RPMI7951 (cell line): ENCODE measurements around the gene ZNF777. TPM values are rescaled to one million over a fixed set of nuclear protein-coding genes. Genes with fewer than 3 reads are reported as not detected.
"Not testable (repeated sequence)": the region's sequence is repeated elsewhere in the genome, so short reads cannot be mapped to it uniquely, and the experiment has no call there.

ENCODE experiments used
- DNase-seq: peaks from one replicate; pipeline ENCODE4 v3.0.0-alpha.2; 2012; ENCODE audit warnings: low read depth
- total RNA-seq: library from RNA; depleted of rRNA; stranded (reverse); fragments of >200 nt; shearing (Covaris generic); gene quantifications from 2 replicates; pipeline ENCODE4 v1.2.3, GENCODE V29; 2014

ZNF777 gene
- total RNA-seq, 1 experiment from 2014 or later: 5.8 TPM

DNA sequence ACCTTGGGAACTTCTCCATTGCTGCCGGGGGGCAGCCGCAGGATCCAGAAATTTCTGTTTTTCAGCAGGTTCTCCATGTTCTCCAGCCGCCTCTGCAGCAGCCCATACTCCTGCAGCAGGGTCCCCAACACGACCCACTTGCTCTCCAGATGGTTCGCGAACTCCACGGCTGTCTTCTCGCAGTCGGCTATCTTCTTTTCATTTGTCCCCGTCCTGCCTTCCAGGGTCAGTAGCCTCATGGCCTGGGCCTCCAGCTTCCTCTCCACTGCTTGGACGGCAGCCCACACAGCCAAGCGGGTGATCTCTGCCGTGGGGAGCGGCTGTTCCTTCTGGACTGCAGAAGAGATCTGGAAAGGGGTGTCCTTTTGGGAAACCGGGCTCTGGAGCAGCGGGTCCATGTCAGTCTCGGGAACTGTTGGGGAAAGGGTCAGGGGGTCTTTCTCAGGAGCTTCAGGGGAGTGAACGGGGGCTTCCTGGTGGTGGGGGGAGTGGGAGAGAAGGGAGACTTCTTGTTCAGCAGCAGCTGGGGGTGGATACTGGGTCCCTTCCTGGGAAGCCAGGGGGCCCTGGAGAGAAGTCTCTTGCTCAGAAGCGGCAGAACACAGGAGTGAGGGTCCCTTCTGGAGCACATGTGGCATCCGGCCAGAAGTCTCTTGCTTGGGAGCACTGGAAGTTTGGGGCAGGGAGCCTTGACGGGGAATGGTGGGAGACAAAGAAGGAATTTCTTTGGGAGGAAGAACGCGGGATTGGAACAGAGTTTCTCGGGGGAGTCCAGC lies 5.5 kb downstream of the ZNF777 start:
- DNase-seq: no peak

DNA sequence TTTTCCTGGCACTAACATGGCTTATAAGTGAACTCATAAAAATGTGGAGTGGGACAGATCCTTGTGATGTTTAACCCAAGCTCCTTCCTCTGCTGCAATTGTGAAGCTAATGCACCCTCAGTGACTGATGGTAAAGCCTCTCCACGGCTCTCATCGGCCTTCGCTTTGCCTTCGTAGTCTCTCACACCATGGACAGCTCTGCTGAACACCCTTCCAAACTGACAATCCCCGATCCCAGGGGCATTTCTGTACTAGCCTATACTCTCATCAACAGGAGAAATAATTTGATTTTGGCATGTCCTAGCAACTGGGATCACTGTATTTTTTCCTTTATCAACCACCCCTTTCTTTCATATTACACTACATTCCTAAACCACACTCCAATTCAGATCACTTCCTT lies 6.1 kb downstream of the ZNF777 start:
- no peak for DNase-seq

- DNase-seq: no peak
Measured at GRCh38 chr7:149454006-149454405, 6.9 kb downstream of the ZNF777 start.

GRCh38 chr7:149450821-149451220 lies 10.0 kb downstream of the ZNF777 start:
- DNase-seq: no peak

DNA sequence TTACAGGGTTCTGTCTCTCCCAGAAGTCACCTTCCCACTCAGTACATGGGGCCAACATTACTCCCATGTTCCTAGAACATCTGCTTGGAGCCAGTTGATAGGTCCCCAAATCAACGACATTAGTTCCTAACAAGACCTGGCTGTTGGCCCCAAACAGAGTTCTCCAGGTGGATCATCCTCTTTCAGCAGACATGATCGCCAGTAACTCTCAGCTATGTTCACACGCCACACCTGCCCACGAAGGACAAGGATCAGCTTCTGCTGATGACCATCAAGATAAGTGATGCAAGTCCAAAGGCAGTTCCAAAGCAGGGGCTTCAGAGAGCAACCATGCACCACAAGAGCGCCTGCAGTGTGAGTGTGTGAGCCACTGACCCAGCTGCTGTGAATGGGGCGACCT lies 11.0 kb downstream of the ZNF777 start:
- no peak for DNase-seq

GRCh38 chr7:149448961-149449360 lies 11.9 kb downstream of the ZNF777 start:
- DNase-seq: no peak

DNA sequence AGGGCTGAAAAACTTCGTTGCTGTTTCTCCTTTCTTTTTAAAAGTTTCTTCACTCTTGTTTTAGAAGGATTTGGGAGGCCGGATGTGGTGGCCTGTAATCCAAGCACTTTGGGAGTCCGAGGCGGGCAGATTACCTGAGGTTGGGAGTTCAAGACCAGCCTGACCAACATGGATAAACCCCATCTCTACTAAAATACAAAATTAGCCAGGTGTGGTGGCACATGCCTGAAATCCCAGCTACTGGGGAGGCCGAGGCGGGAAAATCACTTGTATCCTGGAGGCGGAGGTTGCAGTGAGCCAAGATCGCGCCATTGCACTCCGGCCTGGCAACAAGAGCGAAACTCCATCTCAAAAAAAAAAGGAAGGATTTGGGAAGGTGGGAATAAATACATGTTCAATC lies 14.8 kb downstream of the ZNF777 start:
- DNase-seq: not testable (repeated sequence)

- no peak for DNase-seq
Measured at GRCh38 chr7:149444287-149444686, 16.6 kb downstream of the ZNF777 start.

- DNase-seq: no peak
Measured at GRCh38 chr7:149443523-149443922, 17.3 kb downstream of the ZNF777 start.

GRCh38 chr7:149442924-149443323 lies 17.9 kb downstream of the ZNF777 start:
- no peak for DNase-seq

GRCh38 chr7:149440222-149440621 lies 20.6 kb downstream of the ZNF777 start:
- DNase-seq: no peak

- no peak for DNase-seq
Measured at GRCh38 chr7:149436358-149436757, 24.5 kb downstream of the ZNF777 start.

- DNase-seq: no peak
Measured at GRCh38 chr7:149433124-149433523, 27.7 kb downstream of the ZNF777 start.

DNA sequence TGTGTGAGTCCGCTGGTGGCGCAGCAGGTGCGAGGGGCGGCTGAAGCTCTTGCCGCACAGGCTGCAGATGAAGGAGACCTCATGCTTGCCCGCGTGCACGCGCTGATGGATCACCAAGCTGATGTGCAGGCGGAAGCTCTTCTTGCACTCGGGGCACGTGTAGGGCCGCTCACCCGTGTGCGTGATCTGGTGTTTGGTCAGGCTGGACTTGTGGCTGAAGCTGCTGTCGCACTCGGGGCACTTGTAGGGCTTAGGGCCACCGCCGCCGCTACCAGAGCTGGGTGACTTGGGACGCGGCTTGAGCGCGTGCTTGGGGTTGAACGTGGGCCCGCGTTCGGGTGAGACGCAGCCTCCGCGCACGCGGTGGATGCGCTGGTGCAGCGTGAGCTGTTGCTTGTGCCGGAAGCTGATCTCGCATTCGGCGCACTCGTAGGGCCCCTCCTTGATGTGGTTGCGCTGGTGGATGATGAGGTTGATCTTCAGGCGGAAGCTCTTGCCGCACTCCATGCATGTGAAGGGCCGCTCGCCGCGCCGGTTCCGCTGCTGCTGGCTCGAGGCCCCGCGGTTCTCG lies 28.7 kb downstream of the ZNF777 start:
- DNase-seq: no peak

GRCh38 chr7:149431486-149432120 lies 29.3 kb downstream of the ZNF777 start:
- no peak for DNase-seq

DNA sequence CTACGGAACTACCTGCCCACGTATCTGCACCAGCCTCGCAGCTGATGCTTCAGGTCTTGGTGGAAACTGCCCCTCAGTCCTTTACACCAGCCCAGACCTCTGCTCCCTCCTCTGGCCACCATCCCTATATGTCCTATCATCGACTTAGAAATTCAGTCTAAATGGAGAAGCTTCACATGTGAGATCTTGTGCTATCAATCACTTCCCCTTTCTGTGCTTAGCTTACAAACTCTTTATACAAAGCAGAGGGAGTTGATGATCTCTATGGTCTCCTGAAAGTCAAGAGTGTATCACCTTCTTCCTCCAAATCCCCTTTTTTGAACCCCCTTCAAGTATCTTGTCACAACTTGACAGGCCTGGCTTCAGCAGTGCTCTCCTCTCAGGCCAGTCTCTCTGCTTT lies 30.7 kb downstream of the ZNF777 start:
- no peak for DNase-seq

- no peak for DNase-seq
Measured at GRCh38 chr7:149427893-149428292, 33.0 kb downstream of the ZNF777 start.

- DNase-seq: no peak
Measured at GRCh38 chr7:149427096-149427680, 33.7 kb downstream of the ZNF777 start.

DNA sequence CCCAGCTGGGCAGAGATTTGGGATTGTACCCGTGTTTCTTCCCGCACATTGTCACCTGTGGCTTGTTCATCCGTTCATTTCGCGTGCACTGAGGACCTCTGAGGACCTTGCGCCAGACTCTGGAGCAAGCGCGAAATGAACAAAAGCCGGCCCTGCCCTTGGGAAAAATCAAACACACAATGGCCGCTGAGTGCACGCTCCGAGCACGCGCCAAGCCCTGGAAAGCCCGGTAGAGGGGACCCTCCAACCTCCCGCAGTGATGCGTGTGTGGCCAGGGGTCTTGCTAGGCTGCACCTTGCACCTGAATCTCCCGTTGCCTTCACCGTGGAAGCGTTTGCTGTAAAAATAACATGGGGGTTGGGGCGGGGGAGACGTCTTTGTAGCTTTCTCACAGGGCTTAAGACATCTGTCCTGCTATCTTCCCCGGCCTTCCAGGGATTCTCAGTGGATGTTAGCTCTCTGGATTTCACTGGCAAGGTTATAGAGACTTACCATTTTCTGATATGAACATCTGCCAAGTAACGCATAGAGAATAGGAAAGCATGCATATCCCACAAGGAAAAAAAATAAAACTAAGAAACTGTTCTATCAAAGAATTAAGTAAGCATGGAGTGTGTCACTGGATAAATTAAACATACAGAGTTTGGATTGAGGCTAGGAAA lies 37.3 kb downstream of the ZNF777 start:
- DNase-seq: no peak

GRCh38 chr7:149422914-149423301 lies 38.0 kb downstream of the ZNF777 start:
- no peak for DNase-seq

- peak; percentile 75 for DNase-seq
Measured at GRCh38 chr7:149422162-149422913, 38.5 kb downstream of the ZNF777 start.

DNA sequence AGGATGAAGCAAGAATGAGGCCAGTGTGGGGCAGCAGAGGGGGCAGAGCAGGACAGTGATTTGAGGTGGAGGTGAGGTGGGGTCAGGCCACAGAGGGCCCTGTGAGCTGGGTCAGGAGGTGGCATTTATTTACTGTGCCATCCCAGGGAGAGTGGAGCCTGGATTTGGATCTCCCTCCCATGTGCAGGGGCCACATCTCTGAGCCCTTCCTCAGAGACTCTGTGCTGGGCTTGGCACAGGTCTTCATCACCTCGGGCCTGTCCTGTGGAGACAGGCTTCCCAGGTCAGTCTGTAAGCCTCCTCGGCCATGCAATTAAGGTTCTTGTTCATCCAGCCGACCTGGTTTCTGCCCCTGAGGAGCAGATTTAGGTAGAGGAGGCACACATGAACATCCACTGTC lies 40.9 kb downstream of the ZNF777 start:
- no peak for DNase-seq
